H9 (cell line): Measurements from ENCODE around the gene DCTN3. TPM values are rescaled to one million over a fixed set of nuclear protein-coding genes. Genes with fewer than 3 reads are reported as not detected.

Experiments
- DNase-seq: peaks from one replicate; pipeline ENCODE4 v3.0.0-alpha.2; 2017
- H2AFZ ChIP-seq: one replicate; pipeline ENCODE4 v1.6.1; 2013; ENCODE audit warnings: mild to moderate bottlenecking, low read length, control low read depth, moderate library complexity
- H2AK5ac ChIP-seq: 2 replicates; pipeline ENCODE4 v1.6.1; 2013; ENCODE audit warnings: low read length, control low read depth, mixed read lengths; ENCODE audit not compliant: insufficient read length
- H2BK120ac ChIP-seq: one replicate; pipeline ENCODE4 v1.6.1; 2013; ENCODE audit warnings: low read depth, mild to moderate bottlenecking, low read length, control low read depth, inconsistent platforms; ENCODE audit not compliant: poor library complexity, severe bottlenecking
- H2BK12ac ChIP-seq: 2 replicates; pipeline ENCODE4 v1.6.1; 2013; ENCODE audit warnings: low read length, control low read depth, mixed read lengths, low read depth; ENCODE audit not compliant: insufficient read length
- H2BK15ac ChIP-seq: 2 replicates; pipeline ENCODE4 v1.6.1; 2013; ENCODE audit warnings: low read depth, low read length, control low read depth
- H2BK20ac ChIP-seq: one replicate; pipeline ENCODE4 v1.6.1; 2013; ENCODE audit warnings: low read depth, mild to moderate bottlenecking, low read length, control low read depth, inconsistent platforms; ENCODE audit not compliant: poor library complexity, severe bottlenecking
- H2BK5ac ChIP-seq: 2 replicates; pipeline ENCODE4 v1.6.1; 2013; ENCODE audit warnings: low read length, control low read depth, mixed read lengths; ENCODE audit not compliant: insufficient read length
- H3K14ac ChIP-seq: 2 replicates; pipeline ENCODE4 v1.6.1; 2013; ENCODE audit warnings: low read length, control low read depth; ENCODE audit not compliant: insufficient read depth
- H3K18ac ChIP-seq: 2 replicates; pipeline ENCODE4 v1.6.1; 2013; ENCODE audit warnings: low read depth, mild to moderate bottlenecking, mixed read lengths, low read length, control low read depth; ENCODE audit not compliant: insufficient read length
- H3K23ac ChIP-seq: 2 replicates; pipeline ENCODE4 v1.6.1; 2013; ENCODE audit warnings: low read length, control low read depth, mixed read lengths, low read depth; ENCODE audit not compliant: insufficient read length
- H3K23me2 ChIP-seq: 2 replicates; pipeline ENCODE4 v1.6.1; 2013; ENCODE audit warnings: low read depth, mild to moderate bottlenecking, mixed read lengths, low read length, control low read depth; ENCODE audit not compliant: insufficient read length, poor library complexity, severe bottlenecking
- H3K27ac ChIP-seq: 2 replicates; pipeline ENCODE4 v1.5.1; 2013; ENCODE audit warnings: low read length, control low read depth, mixed read lengths, low read depth; ENCODE audit not compliant: insufficient read length
- H3K27me3 ChIP-seq: 2 replicates; pipeline ENCODE4 v1.6.1; 2013; ENCODE audit warnings: low read length, control low read depth, inconsistent platforms; ENCODE audit not compliant: insufficient read depth
- H3K4ac ChIP-seq: 2 replicates; pipeline ENCODE4 v1.6.1; 2013; ENCODE audit warnings: low read depth, mild to moderate bottlenecking, control low read depth, inconsistent platforms, low read length, moderate library complexity
- H3K4me1 ChIP-seq: 2 replicates; pipeline ENCODE4 v1.6.1; 2013; ENCODE audit warnings: low read length, control low read depth, inconsistent platforms; ENCODE audit not compliant: insufficient read depth
- H3K4me2 ChIP-seq: 2 replicates; pipeline ENCODE4 v1.6.1; 2013; ENCODE audit warnings: low read length, control low read depth, mixed read lengths; ENCODE audit not compliant: insufficient read length, insufficient read depth
- H3K56ac ChIP-seq: 2 replicates; pipeline ENCODE4 v1.6.1; 2013; ENCODE audit warnings: low read depth, mild to moderate bottlenecking, mixed read lengths, low read length, control low read depth; ENCODE audit not compliant: insufficient read length
- H3K79me1 ChIP-seq: 2 replicates; pipeline ENCODE4 v1.6.1; 2013; ENCODE audit warnings: low read depth, mild to moderate bottlenecking, moderate library complexity, low read length, control low read depth, inconsistent platforms; ENCODE audit not compliant: insufficient read depth, poor library complexity, severe bottlenecking
- H3K79me2 ChIP-seq: 2 replicates; pipeline ENCODE4 v1.6.1; 2013; ENCODE audit warnings: low read length, control low read depth, inconsistent platforms; ENCODE audit not compliant: insufficient read depth
- H3K9ac ChIP-seq: 2 replicates; pipeline ENCODE4 v1.6.1; 2013; ENCODE audit warnings: low read length, control low read depth, mixed read lengths; ENCODE audit not compliant: insufficient read length; ENCODE audit errors: extremely low read depth
- H3K9me3 ChIP-seq: one replicate; pipeline ENCODE4 v1.6.1; 2013; ENCODE audit warnings: low read depth, low read length, inconsistent platforms; ENCODE audit not compliant: control insufficient read depth
- H3T11ph ChIP-seq: one replicate; pipeline ENCODE4 v1.6.1; 2013; ENCODE audit warnings: mild to moderate bottlenecking, low read length, control low read depth, inconsistent platforms
- H4K20me1 ChIP-seq: one replicate; pipeline ENCODE4 v1.6.1; 2013; ENCODE audit not compliant: control insufficient read depth, insufficient read length, insufficient read depth
- H4K5ac ChIP-seq: 2 replicates; pipeline ENCODE4 v1.6.1; 2013; ENCODE audit warnings: low read depth, mild to moderate bottlenecking, mixed read lengths, low read length, control low read depth; ENCODE audit not compliant: insufficient read length
- H4K8ac ChIP-seq: replicated peaks from 2 replicates; pipeline ENCODE4 v1.6.1; 2013; ENCODE audit warnings: low read length, control low read depth, mixed read lengths, low read depth; ENCODE audit not compliant: insufficient read length
- H4K91ac ChIP-seq: 2 replicates; pipeline ENCODE4 v1.6.1; 2013; ENCODE audit warnings: low read depth, mild to moderate bottlenecking, moderate library complexity, mixed read lengths, low read length, control low read depth; ENCODE audit not compliant: insufficient read length
- H3K27ac Mint-ChIP-seq, 3 experiments: 2 replicates in 2 of 3; 3 replicates in 1 of 3; pipeline ENCODE4 v1.8.0; 2020 to 2021; ENCODE audit warnings: mixed read lengths in 3 of 3, mild to moderate bottlenecking in 1 of 3, moderate library complexity in 1 of 3
- H3K27me3 Mint-ChIP-seq: 2 replicates; pipeline ENCODE4 v1.8.0; 2021; ENCODE audit warnings: low read depth, mild to moderate bottlenecking, moderate library complexity, mixed read lengths
- H3K36me3 Mint-ChIP-seq, 3 experiments: 2 replicates in 2 of 3; 3 replicates in 1 of 3; pipeline ENCODE4 v1.8.0; 2020 to 2021; ENCODE audit warnings: low read depth in 3 of 3, mixed read lengths in 3 of 3; ENCODE audit not compliant: insufficient read depth in 1 of 3
- H3K4me1 Mint-ChIP-seq, 2 experiments: 2 replicates each; pipeline ENCODE4 v1.8.0; 2020; ENCODE audit warnings: mixed read lengths in 2 of 2
- H3K4me3 Mint-ChIP-seq, 2 experiments: 2 replicates in 1 of 2; 3 replicates in 1 of 2; pipeline ENCODE4 v1.8.0; 2020 to 2021; ENCODE audit warnings: mild to moderate bottlenecking in 2 of 2, mixed read lengths in 2 of 2, moderate library complexity in 1 of 2
- H3K9me3 Mint-ChIP-seq, 2 experiments: 2 replicates in 1 of 2; 3 replicates in 1 of 2; pipeline ENCODE4 v1.8.0; 2020; ENCODE audit warnings: mild to moderate bottlenecking in 2 of 2, mixed read lengths in 2 of 2, moderate library complexity in 1 of 2
- WGBS: extraction: QIAGEN DNeasy Blood & Tissue Kit; methylation state at CpG from one replicate; pipeline ENCODE4 v1.1.7; 2013; ENCODE audit warnings: missing lambda C conversion rate, low lambda C conversion rate, mixed read lengths; ENCODE audit not compliant: insufficient read length; ENCODE audit errors: extremely low coverage; 5-methylcytosine and 5-hydroxymethylcytosine counted together
- total RNA-seq: library from RNA; stranded (reverse); gene quantifications from 2 replicates; pipeline ENCODE4 v1.2.1, GENCODE V29; 2021
- TF ChIP-seq, protein P1 (sequence below): fragments of 200-600 bp; sonication (generic); conservative IDR thresholded peaks from 3 replicates; pipeline ENCODE4 v1.8.0; 2021; ENCODE audit warnings: antibody characterized with exemption, mild to moderate bottlenecking

Gene DCTN3
- total RNA-seq, 1 experiment from 2014 or later, result 40.0 TPM

- no peak for DNase-seq
- peaks cover 5% of the 10 kb centered on the region; the same call in 1 of the 2 replicates for H3K4me1 ChIP-seq
- peaks cover 7% of the 10 kb centered on the region for H3K23me2 ChIP-seq
- H3K9ac ChIP-seq, result no peak overlapping the region
- no peak overlapping the region for H2AFZ ChIP-seq
- no peaks in the 10 kb centered on the region for H3K9me3 ChIP-seq
- H4K5ac ChIP-seq, result no peak overlapping the region
- TF ChIP-seq, protein P1, sequence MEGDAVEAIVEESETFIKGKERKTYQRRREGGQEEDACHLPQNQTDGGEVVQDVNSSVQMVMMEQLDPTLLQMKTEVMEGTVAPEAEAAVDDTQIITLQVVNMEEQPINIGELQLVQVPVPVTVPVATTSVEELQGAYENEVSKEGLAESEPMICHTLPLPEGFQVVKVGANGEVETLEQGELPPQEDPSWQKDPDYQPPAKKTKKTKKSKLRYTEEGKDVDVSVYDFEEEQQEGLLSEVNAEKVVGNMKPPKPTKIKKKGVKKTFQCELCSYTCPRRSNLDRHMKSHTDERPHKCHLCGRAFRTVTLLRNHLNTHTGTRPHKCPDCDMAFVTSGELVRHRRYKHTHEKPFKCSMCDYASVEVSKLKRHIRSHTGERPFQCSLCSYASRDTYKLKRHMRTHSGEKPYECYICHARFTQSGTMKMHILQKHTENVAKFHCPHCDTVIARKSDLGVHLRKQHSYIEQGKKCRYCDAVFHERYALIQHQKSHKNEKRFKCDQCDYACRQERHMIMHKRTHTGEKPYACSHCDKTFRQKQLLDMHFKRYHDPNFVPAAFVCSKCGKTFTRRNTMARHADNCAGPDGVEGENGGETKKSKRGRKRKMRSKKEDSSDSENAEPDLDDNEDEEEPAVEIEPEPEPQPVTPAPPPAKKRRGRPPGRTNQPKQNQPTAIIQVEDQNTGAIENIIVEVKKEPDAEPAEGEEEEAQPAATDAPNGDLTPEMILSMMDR, result no peak
- Mint-ChIP-seq H3K36me3 (peaks cover 0 to under 1% (median 0%) of the 10 kb centered on the region in 3 experiments; a peak in 2 of 7 replicates), H3K4me3 (no peak overlapping the region), H3K27me3 (peaks cover 6% of the 10 kb centered on the region), H3K4me1 (peaks cover 30 to 42% of the 10 kb centered on the region in 2 experiments), H3K9me3 (no peaks in the 10 kb centered on the region), H3K27ac (no peak overlapping the region)
- H2BK120ac ChIP-seq, result no peak overlapping the region
- H2BK12ac ChIP-seq, result no peak overlapping the region
- no peaks in the 10 kb centered on the region for H3K79me2 ChIP-seq
- no peak overlapping the region for H3K23ac ChIP-seq
- no peak overlapping the region for H3K56ac ChIP-seq
- no peak overlapping the region for H3K4me2 ChIP-seq
- H2BK15ac ChIP-seq, result no peak overlapping the region
- H3T11ph ChIP-seq, result no peak overlapping the region
- H4K20me1 ChIP-seq, result peaks cover 3% of the 10 kb centered on the region
- H3K79me1 ChIP-seq, result no peaks in the 10 kb centered on the region
- H3K27me3 ChIP-seq, result no peaks in the 10 kb centered on the region
- no peak overlapping the region for H3K14ac ChIP-seq
- no peak overlapping the region for H4K8ac ChIP-seq
- H3K4ac ChIP-seq, result no peak overlapping the region
- no peak overlapping the region for H2BK5ac ChIP-seq
- H3K27ac ChIP-seq, result no peak overlapping the region
- no peak overlapping the region for H2AK5ac ChIP-seq
- no CpG with 5 or more reads among the region's 5 CpGs for WGBS
- H2BK20ac ChIP-seq, result no peak overlapping the region
- no peak overlapping the region for H3K18ac ChIP-seq
- no peak overlapping the region for H4K91ac ChIP-seq
Measured at GRCh38 chr9:34655394-34655793, 35.1 kb upstream of the DCTN3 start.
